GM23248 (cell line): ENCODE measurements around the gene PARD3B.

ENCODE experiments used
- EZH2 ChIP-seq: fragments of 200-600 bp; sonication (generic); IDR thresholded peaks from 2 replicates; pipeline ENCODE4 v1.6.1; 2018; ENCODE audit warnings: antibody characterized with exemption, mild to moderate bottlenecking; ENCODE audit not compliant: insufficient read depth, poor library complexity, severe bottlenecking
- EZH2phosphoT487 ChIP-seq: fragments of 200-600 bp; sonication (generic); IDR thresholded peaks from 2 replicates; pipeline ENCODE4 v1.6.1; 2018; ENCODE audit warnings: antibody characterized with exemption, moderate library complexity, mild to moderate bottlenecking, low read depth; ENCODE audit not compliant: insufficient read depth

DNA sequence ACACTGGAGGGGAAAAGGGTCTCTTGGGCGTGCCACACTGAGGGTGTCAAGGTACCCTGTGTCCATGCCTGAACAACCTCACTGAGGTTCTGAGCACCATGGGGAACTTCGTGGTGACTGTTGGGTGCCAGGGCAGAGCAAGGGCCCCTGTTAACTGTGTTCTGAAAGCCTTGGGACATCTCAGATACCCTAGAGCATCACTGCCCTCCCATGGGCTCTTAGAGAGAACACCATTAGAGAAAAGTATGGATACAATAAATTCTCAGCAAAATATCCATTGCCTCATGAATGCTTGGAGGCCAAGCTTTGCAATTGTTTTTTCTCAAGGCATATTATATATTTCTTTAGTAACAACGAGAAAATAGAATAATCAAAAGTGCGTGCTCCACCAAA lies 648.6 kb downstream of the PARD3B start:
- TF ChIP-seq EZH2 (no peak), EZH2phosphoT487 (no peak)
